GM19324 (cell line): ENCODE data around the gene ARSB.
"Not testable (repeated sequence)": the region's sequence is repeated elsewhere in the genome, so short reads cannot be mapped to it uniquely, and the experiment has no call there.

Experiments
- ATAC-seq: cut with Tn5 transposase; IDR thresholded peaks from one replicate; pipeline ENCODE4 v1.9.1; 2021; ENCODE audit warnings: mild to moderate bottlenecking, moderate library complexity; ENCODE audit not compliant: unreplicated experiment, low FRiP score

Gene ARSB

DNA sequence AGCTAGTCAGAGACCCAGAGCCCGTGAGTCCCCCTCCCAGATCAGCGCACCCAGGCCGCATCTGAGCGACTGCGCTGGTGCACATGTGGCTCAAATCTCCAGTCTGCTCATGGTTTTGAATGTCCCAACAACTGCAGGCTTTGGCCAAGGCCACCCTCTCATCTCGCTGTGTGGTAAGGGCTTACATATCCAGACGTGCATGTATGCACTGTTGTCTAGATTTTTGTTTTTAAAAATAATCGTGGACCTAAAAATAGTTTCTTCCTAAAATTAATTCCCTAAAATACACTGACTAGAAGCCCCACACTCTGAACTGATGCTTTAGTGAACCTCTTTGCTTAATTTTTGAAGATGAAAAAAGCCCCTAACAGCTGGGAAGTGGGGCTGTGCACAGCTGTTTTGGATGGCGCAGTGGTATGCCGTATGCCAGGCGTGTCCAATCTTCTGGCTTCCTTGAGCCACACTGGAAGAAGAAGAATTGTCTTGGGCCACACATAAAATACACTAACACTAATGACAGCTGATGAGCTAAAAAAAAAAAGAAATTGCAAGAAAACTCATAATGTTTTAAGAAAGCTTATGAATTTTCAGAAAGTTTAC lies 193.5 kb downstream of the ARSB start:
- ATAC-seq: no peak

GRCh38 chr5:78787783-78788182 lies 197.3 kb downstream of the ARSB start:
- ATAC-seq: no peak

DNA sequence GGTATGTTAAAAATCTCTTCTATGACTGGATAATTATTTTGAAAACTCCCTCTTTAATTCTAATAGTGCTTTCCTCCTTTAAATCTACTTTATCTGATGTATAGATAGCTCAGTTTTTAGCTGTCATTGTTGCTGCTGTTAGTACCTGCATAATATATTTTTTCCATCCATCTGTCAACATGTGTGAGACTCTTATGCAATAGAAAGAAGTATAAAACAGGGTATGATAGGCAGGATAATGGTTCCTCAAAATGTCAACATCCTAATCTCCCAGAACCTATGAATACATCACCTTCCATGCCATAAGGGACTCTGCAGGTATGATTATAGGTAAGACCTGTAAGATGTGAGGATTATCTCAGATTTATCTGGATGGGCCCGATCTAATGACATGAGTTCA lies 199.7 kb downstream of the ARSB start:
- no peak for ATAC-seq

GRCh38 chr5:78783434-78784130 lies 201.5 kb downstream of the ARSB start:
- ATAC-seq: no peak

GRCh38 chr5:78782728-78783127 lies 202.4 kb downstream of the ARSB start:
- ATAC-seq: no peak

GRCh38 chr5:78781611-78782286 lies 203.4 kb downstream of the ARSB start:
- ATAC-seq: no peak

- no peak for ATAC-seq
Observed at GRCh38 chr5:78779771-78780616, 205.1 kb downstream of the ARSB start.

DNA sequence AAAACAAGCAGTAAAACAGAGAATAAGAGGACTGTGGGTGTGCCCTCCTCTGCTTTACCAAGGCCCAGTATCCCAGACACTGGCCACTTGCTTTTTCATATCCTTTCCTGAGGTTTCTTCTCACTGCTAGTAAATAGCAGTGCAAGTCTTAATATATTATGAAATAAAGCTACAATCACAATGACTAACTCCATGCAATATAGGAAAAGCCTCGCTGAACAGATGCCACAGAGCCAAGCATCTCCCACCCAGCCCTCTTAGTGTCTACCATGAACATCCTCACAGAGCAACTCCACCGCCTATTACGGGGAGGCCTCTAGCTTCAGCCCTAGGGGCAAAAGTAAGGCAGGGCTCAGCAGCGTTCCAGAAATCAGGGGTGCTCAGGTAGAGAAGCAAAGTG lies 205.8 kb downstream of the ARSB start:
- ATAC-seq: no peak

GRCh38 chr5:78778538-78778937 lies 206.6 kb downstream of the ARSB start:
- ATAC-seq: no peak

DNA sequence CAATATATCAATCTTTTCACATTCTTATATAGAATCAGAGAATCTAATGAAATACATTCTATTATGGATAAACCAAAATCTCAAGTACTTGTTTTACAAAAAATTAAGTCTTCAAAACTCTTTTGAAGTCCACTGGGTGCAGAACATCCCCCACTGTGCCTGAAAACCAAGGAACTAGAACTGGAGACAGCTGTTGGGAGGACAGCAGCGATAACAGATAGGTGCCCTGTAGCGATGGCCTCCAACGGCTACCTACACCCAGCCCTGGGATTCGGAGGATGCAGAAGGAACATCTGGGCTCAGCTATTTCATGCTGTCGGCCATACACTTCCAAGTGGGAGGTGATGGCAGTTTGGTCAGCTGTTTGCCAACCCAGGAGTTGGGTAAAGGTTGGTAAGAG lies 207.2 kb downstream of the ARSB start:
- no peak for ATAC-seq

GRCh38 chr5:78776637-78777036 lies 208.5 kb downstream of the ARSB start:
- ATAC-seq: no peak

DNA sequence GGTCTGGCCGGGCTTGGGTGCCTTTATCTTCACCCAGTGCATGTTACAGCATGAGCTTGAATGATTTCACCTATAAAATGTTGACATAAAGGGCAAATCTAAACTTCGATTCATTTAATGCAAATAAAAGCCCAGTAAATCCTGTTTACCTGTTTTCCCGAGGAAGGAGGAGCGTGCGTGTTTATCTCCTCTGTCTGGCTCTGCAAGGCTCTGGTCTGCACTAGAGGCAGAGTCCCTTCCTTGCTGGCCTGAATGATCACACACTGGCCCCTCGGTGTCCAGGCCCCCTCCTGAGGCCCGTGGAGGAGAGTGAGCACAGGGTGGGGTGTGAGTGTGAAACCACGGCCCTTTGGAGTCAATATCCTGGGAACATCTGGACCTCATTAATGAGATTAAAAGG lies 211.5 kb downstream of the ARSB start:
- no peak for ATAC-seq

GRCh38 chr5:78771260-78772205 lies 213.6 kb downstream of the ARSB start:
- no peak for ATAC-seq

GRCh38 chr5:78768781-78769380 lies 216.2 kb downstream of the ARSB start:
- ATAC-seq: no peak

DNA sequence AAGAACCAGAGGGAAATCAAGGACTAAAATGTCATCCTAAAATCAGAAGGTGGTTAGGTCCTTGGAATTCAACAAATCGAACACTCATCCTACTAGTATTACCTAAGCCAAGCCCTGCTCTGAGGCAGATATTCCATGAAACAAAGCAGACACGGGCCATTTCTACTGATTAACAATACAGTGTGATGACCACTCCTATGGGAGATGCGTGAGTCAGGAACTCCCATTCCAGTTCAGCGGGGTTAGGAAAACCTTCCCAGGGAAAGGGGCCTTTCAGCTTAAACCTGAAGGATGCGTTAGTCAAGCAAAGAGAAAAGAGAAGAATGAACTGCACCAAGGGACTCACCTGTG lies 218.7 kb downstream of the ARSB start:
- no peak for ATAC-seq

DNA sequence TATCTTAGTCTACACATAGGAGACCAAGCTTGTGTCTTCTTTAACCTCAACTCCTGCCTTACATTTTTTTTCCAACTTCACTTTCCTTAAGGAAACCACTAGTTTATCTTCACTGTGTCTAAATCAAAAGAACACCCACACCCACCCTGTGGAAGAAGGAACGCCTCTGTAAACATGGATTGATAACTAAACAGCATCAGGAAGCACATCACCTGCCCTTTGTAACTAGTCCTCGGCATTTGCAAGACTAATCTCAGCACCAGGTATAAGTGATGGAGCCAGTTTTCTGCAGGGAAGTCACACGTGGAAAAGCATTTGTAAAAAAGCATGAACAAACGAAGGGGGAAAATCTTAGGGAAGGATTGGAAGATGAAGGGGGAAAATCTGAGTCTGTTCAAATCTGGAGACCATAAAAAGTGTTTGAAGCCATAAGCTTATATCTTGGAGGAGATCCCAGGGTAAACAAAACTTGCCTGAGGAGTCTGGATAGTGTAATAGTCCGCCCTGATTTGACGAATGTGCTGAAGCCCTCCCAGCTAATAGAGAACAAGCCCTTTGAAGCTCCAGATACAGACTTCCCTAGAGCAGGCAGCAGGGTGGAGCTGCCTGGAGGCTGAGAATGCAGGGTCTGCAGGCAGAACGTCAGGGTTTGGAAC lies 219.2 kb downstream of the ARSB start:
- ATAC-seq: no peak

DNA sequence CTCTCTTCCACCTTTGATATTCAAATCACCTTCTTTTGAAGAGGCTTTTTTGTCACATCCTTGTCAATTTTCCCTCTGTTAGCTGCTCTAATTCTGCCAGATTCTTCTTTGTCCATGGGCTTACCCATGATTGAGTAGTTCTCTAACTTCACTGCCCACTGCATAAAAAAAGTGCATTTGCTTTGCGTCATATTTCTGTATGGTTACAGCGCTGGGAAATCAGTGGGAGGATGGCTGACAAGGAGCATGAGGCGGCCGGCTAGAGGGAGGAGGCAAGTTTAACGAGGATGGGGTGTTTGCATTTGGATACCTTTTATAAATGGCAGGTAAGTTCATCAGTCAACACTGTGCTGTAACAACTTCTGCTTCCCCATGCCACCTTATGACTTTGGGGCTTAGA lies 220.0 kb downstream of the ARSB start:
- no peak for ATAC-seq

GRCh38 chr5:78763659-78764189 lies 221.4 kb downstream of the ARSB start:
- no peak for ATAC-seq

DNA sequence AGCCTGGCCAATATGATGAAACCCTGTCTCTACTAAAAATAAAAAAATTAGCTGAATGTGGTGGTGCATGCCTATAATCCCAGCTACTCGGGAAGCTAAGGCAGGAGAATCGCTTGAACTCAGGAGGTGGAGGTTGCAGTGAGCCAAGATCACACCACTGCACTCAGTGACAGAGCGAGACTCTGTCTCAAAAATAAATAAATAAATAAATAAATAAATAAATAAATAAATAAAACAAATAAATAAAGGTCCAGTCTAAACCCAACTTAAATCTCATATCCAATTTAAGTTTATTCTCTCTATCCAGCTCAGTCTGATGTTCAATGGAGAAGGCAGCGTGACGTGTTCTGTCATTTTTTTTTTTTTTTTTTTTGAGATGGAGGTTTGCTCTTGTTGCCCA lies 222.4 kb downstream of the ARSB start:
- not testable (repeated sequence) for ATAC-seq
